Ascending aorta (tissue), 2 donors: Measurements from ENCODE around the gene CDH23. TPM values are rescaled to one million over a fixed set of nuclear protein-coding genes. Genes with fewer than 3 reads are reported as not detected.

Source experiments
- DNase-seq, 2 donors: peaks; one replicate each; pipeline ENCODE4 v3.0.0-alpha.2; 2019; ENCODE audit warnings: low spot score in 2 of 2
- H3K27ac ChIP-seq, 2 donors: fragments of 200-600 bp; sonication (generic); one replicate each; pipeline ENCODE4 v1.5.1; 2016 to 2017; ENCODE audit warnings: mild to moderate bottlenecking in 1 of 2
- H3K27me3 ChIP-seq: fragments of 200-600 bp; sonication (generic); one replicate; pipeline ENCODE4 v1.5.1; 2017
- H3K36me3 ChIP-seq, 2 donors: fragments of 200-600 bp; sonication (generic); one replicate each; pipeline ENCODE4 v1.5.1; 2016
- H3K4me1 ChIP-seq, 2 donors: fragments of 200-600 bp; sonication (generic); one replicate each; pipeline ENCODE4 v1.5.1; 2016 to 2017; ENCODE audit warnings: mild to moderate bottlenecking in 1 of 2
- H3K4me3 ChIP-seq, 2 donors: fragments of 200-600 bp; sonication (generic); one replicate each; pipeline ENCODE4 v1.5.1; 2016 to 2017; ENCODE audit warnings: mild to moderate bottlenecking in 1 of 2
- H3K9me3 ChIP-seq, 2 donors: fragments of 200-600 bp; sonication (generic); one replicate each; pipeline ENCODE4 v1.5.1; 2016
- intact Hi-C: fragments of 100-400 bp; cut with DNase I; formaldehyde crosslinking; loops from one replicate; pipeline ENCODE4 v1.15.1; 2023
- total RNA-seq: library from RNA; depleted of rRNA; stranded (reverse); fragments of >200 nt; gene quantifications from one replicate; pipeline ENCODE4 v1.1.0, GENCODE V29; 2016
- TF ChIP-seq, protein P1 (sequence below), 3 experiments: fragments of 200-600 bp in 2 of 3; fragments of 450-650 bp in 1 of 3; sonication (generic) in 2 of 3; IDR thresholded peaks; one replicate each; pipeline ENCODE4 v1.5.1; 2016 to 2019; ENCODE audit warnings: antibody characterized with exemption in 3 of 3, mild to moderate bottlenecking in 1 of 3, moderate library complexity in 1 of 3

CDH23 gene
- total RNA-seq, 1 donor from 2014 or later = 40.9 TPM

DNA sequence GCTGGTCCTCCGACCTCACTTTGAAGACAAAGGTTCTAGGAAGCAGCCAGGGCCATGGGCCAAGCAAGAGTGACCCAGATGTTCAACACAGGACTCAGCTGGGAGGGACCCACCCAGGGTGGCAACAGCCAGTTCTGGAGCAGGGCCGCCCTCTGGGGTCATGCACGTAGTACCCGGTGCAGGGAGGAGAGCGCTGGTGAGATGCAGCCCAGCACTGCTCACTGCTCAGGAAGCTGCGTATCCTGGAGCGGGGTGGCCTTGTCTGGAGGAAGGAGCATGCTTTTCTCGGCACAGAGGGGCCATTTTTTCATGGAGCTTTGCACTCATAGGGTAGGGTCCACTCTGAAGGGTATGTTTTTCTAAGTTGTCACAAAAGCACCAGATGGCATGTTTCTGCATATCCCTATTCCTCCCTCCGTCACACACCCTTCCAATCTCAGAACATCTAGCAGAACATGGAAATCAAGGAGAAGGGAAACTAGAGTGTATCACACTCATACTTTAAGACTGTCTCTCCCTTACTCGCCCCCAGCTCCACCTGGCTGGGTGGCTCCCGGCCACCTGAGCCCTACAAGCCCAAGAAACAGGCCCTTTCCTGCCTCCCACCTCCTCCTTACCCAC is 132.6 kb downstream of the CDH23 start:
- DNase-seq = no peak
- no peaks in the 10 kb centered on the region for H3K27me3 ChIP-seq
- intact Hi-C loops = no loop called here
- no peaks in the 10 kb centered on the region for H3K9me3 ChIP-seq
- no peak overlapping the region for H3K4me3 ChIP-seq
- no peak overlapping the region for H3K27ac ChIP-seq
- no peaks in the 10 kb centered on the region for H3K36me3 ChIP-seq
- no peaks in the 10 kb centered on the region for H3K4me1 ChIP-seq
- TF ChIP-seq, protein P1, sequence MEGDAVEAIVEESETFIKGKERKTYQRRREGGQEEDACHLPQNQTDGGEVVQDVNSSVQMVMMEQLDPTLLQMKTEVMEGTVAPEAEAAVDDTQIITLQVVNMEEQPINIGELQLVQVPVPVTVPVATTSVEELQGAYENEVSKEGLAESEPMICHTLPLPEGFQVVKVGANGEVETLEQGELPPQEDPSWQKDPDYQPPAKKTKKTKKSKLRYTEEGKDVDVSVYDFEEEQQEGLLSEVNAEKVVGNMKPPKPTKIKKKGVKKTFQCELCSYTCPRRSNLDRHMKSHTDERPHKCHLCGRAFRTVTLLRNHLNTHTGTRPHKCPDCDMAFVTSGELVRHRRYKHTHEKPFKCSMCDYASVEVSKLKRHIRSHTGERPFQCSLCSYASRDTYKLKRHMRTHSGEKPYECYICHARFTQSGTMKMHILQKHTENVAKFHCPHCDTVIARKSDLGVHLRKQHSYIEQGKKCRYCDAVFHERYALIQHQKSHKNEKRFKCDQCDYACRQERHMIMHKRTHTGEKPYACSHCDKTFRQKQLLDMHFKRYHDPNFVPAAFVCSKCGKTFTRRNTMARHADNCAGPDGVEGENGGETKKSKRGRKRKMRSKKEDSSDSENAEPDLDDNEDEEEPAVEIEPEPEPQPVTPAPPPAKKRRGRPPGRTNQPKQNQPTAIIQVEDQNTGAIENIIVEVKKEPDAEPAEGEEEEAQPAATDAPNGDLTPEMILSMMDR (IDR thresholded peaks at IDR 0.05) = no peak

DNA sequence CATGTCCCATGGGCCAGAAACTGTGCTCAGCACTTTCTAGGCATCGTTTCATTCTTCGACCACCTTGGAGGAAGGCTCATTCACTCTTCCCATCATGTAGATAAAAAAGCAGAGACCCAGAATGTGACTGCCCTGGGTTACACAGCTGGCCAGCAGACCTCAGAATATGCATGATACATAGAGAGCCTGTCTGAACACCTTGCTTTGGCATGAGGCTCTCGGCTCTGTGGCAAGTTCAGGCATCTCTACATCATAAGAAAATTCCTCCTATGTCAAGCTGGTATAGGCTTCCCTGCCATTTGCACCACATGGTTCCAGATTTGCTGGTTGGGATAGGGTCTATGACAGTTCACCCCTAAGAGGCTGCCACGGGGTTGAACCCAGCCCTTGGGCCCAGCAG is 134.1 kb downstream of the CDH23 start:
- Histone ChIP-seq H3K27me3 (no peaks in the 10 kb centered on the region), H3K27ac (no peak overlapping the region), H3K36me3 (no peaks in the 10 kb centered on the region), H3K9me3 (no peaks in the 10 kb centered on the region), H3K4me1 (no peaks in the 10 kb centered on the region), H3K4me3 (no peak overlapping the region)
- TF ChIP-seq, protein P1 (IDR thresholded peaks at IDR 0.05) = no peak
- intact Hi-C loops = no loop called here
- no peak for DNase-seq

DNA sequence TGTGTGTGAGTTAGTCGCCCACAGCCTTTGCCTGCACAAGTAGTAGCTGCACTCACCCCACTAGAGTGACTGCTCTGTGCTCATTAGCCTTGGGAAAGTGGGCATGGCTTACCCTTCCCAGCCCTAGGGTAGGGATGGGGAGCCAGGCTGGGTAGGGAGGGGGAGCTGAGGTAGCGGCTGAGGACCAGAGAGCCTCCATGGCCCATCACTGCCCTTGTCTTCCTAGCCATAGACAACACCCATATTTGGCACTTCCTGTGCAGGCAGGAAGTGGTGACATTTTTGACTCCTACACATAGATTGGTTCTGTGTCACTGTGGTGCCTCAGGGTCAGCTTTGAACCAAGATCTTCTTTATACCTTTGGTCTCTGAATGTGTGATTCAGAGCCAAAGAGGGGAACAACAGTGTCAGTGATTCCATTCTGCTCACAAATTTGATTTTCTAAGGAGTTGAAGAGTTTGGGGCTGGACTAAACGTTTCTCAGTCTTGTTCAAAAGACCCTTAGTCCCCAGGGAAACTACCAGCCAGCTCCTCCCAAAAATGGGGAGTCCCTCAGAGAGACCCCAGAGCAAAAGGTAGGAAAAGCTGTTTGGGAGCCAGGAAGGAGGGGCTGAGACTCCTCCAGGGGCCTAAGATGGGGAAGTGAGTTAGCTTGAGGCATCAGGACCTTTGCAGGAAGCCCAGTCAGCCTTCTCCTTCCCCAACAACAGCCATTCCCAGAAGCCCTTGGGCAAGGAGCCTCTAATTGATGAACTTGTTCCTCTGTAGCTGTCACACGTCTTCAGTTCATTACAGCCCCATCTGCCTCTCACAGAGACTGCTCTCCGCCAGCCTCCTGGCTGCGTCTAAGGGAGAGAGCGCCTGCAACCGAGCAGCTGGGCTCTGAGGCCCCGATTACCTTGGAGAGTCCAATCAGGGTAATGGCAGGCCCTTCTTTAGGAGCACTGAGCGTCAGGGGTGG is 135.0 kb downstream of the CDH23 start:
- Histone ChIP-seq H3K27me3 (no peaks in the 10 kb centered on the region), H3K9me3 (no peaks in the 10 kb centered on the region), H3K4me3 (no peak overlapping the region), H3K36me3 (no peaks in the 10 kb centered on the region), H3K4me1 (no peaks in the 10 kb centered on the region), H3K27ac (no peak overlapping the region)
- TF ChIP-seq, protein P1 (IDR thresholded peaks at IDR 0.05) = no peak
- DNase-seq = no peak
- intact Hi-C loops = no loop called here

DNA sequence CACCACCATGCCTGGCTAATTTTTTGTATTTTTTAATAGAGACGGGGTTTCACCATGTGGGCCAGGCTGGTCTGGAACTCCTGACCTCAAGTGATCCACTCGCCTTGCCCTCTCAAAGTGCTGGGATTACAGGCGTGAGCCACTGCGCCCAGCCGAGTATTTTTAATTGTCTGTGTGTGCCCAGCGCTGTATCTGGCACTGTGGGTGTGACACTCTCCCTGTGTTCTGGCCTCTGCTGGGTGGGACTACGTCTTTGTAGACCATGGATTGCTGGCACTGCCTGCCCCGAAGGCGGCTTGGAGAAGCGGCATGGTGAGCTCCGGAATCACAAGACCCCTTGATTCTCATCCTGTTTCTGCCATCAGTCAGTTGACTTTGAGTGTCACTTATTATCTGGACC is 136.2 kb downstream of the CDH23 start:
- TF ChIP-seq, protein P1 (IDR thresholded peaks at IDR 0.05) = no peak
- Histone ChIP-seq H3K36me3 (no peaks in the 10 kb centered on the region), H3K4me1 (no peaks in the 10 kb centered on the region), H3K27ac (no peak overlapping the region), H3K4me3 (no peak overlapping the region), H3K9me3 (no peaks in the 10 kb centered on the region), H3K27me3 (no peaks in the 10 kb centered on the region)
- DNase-seq = no peak
- intact Hi-C loops = no loop called here

DNA sequence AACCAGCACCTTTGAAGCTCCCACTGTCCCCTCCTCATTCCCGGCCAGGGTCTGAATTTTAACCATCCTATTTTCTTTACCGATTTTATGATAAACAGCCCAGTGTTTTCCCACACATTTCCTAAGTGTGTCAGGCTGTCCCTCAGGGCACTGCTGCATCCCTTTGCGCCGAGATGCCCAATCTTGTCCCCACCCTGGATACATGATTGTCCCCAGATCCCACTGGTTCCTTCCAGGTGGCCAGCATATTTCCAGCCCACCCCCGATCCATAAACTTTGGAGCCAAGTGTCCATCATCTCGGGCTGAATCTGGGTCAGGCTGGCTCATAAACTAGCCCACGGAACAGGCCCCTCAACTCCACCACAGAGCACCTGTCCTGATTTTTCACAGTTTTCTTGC is 137.2 kb downstream of the CDH23 start:
- no peak for DNase-seq
- intact Hi-C loops = no loop called here
- TF ChIP-seq, protein P1 (IDR thresholded peaks at IDR 0.05) = no peak
- no peak overlapping the region for H3K4me3 ChIP-seq
- no peaks in the 10 kb centered on the region for H3K9me3 ChIP-seq
- no peaks in the 10 kb centered on the region for H3K36me3 ChIP-seq
- no peak overlapping the region for H3K27ac ChIP-seq
- no peaks in the 10 kb centered on the region for H3K4me1 ChIP-seq
- no peaks in the 10 kb centered on the region for H3K27me3 ChIP-seq
